MM.1S (cell line): ENCODE results near the gene KCNK10.

Source experiments
- CTCF ChIP-seq: fragments of 300-600 bp; sonication (generic); IDR thresholded peaks from 2 replicates; pipeline ENCODE4 v1.5.1; 2016; ENCODE audit warnings: antibody characterized with exemption, low read length, mixed read lengths
- EZH2 ChIP-seq: fragments of 300-600 bp; sonication (generic); optimal IDR thresholded peaks from 2 replicates; pipeline ENCODE3; 2017; ENCODE audit warnings: low read depth, mild to moderate bottlenecking, antibody characterized with exemption, low read length, mixed read lengths
- EZH2phosphoT487 ChIP-seq: fragments of 300-600 bp; sonication (generic); IDR thresholded peaks from 2 replicates; pipeline ENCODE4 v1.6.1; 2018; ENCODE audit warnings: antibody characterized with exemption, low read length

GRCh38 chr14:88248606-88249005 lies 74.5 kb downstream of the KCNK10 start:
- TF ChIP-seq CTCF (no peak), EZH2phosphoT487 (no peak), EZH2 (no peak)
